Ishikawa (cell line): ENCODE results near the gene A4GNT.

Source experiments
- CEBPB ChIP-seq: IDR thresholded peaks from 2 replicates; pipeline ENCODE4 v1.6.1; 2012
- CREB1 ChIP-seq: IDR thresholded peaks from 2 replicates; pipeline ENCODE4 v1.6.1; 2012; ENCODE audit warnings: low read depth
- EGR1 ChIP-seq: IDR thresholded peaks from 2 replicates; pipeline ENCODE4 v1.6.1; 2012
- EP300 ChIP-seq: IDR thresholded peaks from 2 replicates; pipeline ENCODE4 v1.6.1; 2012; ENCODE audit warnings: borderline replicate concordance
- FOXM1 ChIP-seq: IDR thresholded peaks from 2 replicates; pipeline ENCODE4 v1.6.1; 2012; ENCODE audit warnings: low read depth, borderline replicate concordance
- NFIC ChIP-seq: IDR thresholded peaks from 2 replicates; pipeline ENCODE4 v1.6.1; 2012
- RAD21 ChIP-seq: IDR thresholded peaks from 2 replicates; pipeline ENCODE4 v1.6.1; 2012; ENCODE audit warnings: low read depth
- TAF1 ChIP-seq: IDR thresholded peaks from 2 replicates; pipeline ENCODE4 v1.6.1; 2012; ENCODE audit warnings: low read depth, mild to moderate bottlenecking
- TCF12 ChIP-seq: IDR thresholded peaks from 2 replicates; pipeline ENCODE4 v1.6.1; 2012; ENCODE audit warnings: low read depth
- TEAD4 ChIP-seq: IDR thresholded peaks from 2 replicates; pipeline ENCODE4 v1.6.1; 2012
- YY1 ChIP-seq: IDR thresholded peaks from 2 replicates; pipeline ENCODE4 v1.6.1; 2012; ENCODE audit warnings: low read depth
- ZBTB7A ChIP-seq: IDR thresholded peaks from 2 replicates; pipeline ENCODE4 v1.6.1; 2012; ENCODE audit warnings: low read depth
- TF ChIP-seq, protein P1 (sequence below): IDR thresholded peaks from 2 replicates; pipeline ENCODE4 v1.6.1; 2012
- TF ChIP-seq, protein P2 (sequence below): IDR thresholded peaks from 2 replicates; pipeline ENCODE4 v1.6.1; 2012; ENCODE audit warnings: low read depth, mild to moderate bottlenecking
- TF ChIP-seq, protein P3 (sequence below): IDR thresholded peaks from 2 replicates; pipeline ENCODE4 v1.6.1; 2012

The A4GNT gene

GRCh38 chr3:138082992-138083386 lies 49.2 kb downstream of the A4GNT start:
- TF ChIP-seq TAF1 (no peak), NFIC (no peak), FOXM1 (no peak), TCF12 (no peak), RAD21 (no peak), EP300 (no peak), ZBTB7A (no peak), YY1 (no peak), CEBPB (no peak), EGR1 (no peak), TEAD4 (no peak)
- TF ChIP-seq, protein P1, sequence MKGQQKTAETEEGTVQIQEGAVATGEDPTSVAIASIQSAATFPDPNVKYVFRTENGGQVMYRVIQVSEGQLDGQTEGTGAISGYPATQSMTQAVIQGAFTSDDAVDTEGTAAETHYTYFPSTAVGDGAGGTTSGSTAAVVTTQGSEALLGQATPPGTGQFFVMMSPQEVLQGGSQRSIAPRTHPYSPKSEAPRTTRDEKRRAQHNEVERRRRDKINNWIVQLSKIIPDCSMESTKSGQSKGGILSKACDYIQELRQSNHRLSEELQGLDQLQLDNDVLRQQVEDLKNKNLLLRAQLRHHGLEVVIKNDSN: no peak
- TF ChIP-seq, protein P2, sequence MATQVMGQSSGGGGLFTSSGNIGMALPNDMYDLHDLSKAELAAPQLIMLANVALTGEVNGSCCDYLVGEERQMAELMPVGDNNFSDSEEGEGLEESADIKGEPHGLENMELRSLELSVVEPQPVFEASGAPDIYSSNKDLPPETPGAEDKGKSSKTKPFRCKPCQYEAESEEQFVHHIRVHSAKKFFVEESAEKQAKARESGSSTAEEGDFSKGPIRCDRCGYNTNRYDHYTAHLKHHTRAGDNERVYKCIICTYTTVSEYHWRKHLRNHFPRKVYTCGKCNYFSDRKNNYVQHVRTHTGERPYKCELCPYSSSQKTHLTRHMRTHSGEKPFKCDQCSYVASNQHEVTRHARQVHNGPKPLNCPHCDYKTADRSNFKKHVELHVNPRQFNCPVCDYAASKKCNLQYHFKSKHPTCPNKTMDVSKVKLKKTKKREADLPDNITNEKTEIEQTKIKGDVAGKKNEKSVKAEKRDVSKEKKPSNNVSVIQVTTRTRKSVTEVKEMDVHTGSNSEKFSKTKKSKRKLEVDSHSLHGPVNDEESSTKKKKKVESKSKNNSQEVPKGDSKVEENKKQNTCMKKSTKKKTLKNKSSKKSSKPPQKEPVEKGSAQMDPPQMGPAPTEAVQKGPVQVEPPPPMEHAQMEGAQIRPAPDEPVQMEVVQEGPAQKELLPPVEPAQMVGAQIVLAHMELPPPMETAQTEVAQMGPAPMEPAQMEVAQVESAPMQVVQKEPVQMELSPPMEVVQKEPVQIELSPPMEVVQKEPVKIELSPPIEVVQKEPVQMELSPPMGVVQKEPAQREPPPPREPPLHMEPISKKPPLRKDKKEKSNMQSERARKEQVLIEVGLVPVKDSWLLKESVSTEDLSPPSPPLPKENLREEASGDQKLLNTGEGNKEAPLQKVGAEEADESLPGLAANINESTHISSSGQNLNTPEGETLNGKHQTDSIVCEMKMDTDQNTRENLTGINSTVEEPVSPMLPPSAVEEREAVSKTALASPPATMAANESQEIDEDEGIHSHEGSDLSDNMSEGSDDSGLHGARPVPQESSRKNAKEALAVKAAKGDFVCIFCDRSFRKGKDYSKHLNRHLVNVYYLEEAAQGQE: no peak
- TF ChIP-seq, protein P3, sequence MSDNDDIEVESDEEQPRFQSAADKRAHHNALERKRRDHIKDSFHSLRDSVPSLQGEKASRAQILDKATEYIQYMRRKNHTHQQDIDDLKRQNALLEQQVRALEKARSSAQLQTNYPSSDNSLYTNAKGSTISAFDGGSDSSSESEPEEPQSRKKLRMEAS: no peak

DNA sequence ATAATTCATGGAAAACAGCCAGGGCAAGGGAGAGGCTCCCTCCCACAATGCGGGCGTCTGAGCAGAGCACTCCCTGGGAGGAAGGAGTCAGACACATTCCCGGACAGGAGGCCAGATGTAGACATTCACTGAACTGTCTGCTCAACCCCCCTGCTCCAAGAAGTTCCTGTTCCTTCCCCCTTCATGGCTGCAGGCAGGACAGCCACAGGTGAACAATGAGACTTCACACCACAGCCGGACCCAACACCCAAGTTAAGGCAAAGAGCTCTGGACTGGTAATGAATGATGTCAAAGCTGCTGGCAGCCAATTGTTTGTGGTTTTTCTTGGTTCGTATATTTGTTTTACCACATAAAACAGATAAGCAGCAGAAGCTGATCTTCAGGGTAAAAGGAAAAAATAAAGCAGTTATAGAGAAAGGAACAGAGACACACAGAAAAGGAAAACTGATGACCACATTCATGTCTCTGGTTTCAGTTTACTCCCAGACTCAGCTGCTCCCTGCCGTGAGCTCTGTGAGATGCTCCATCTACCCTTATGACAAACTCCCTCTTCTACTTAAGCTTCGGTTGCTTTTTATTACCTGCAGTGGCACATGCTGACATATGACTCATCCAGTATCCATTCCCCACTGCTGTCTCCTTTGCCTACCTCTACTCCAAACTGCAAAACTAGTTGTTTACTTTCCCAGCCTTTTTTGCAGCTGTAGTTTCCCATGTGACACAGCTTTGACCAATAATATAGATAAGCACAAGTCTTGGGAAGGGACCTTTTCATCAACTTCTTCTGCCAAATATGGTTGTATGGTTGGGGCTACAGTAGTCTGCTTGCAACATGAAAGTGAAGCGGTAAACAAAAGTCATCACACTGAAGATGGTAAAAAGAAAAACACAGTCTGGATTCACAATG lies 49.9 kb downstream of the A4GNT start:
- no peak for TF ChIP-seq TEAD4
- TF ChIP-seq TCF12: no peak
- TF ChIP-seq, protein P3: peak; percentile 55; the same call in 1 of the 2 replicates
- TF ChIP-seq EGR1: no peak
- TF ChIP-seq EP300: no peak
- no peak for TF ChIP-seq YY1
- TF ChIP-seq FOXM1: no peak
- TF ChIP-seq, protein P1: peak; percentile 56

GRCh38 chr3:138081371-138082084 lies 50.7 kb downstream of the A4GNT start:
- TF ChIP-seq, protein P2: no peak

- no peak for TF ChIP-seq RAD21
- no peak for TF ChIP-seq CREB1
- TF ChIP-seq TCF12: no peak
- no peak for TF ChIP-seq ZBTB7A
- no peak for TF ChIP-seq TAF1
- TF ChIP-seq EP300: no peak
- no peak for TF ChIP-seq TEAD4
- TF ChIP-seq, protein P1: no peak
- TF ChIP-seq YY1: no peak
- no peak for TF ChIP-seq NFIC
- TF ChIP-seq EGR1: no peak
- no peak for TF ChIP-seq FOXM1
- TF ChIP-seq, protein P3: no peak
- TF ChIP-seq CEBPB: no peak
- TF ChIP-seq, protein P2: no peak
Measured at GRCh38 chr3:138079901-138080300, 52.3 kb downstream of the A4GNT start.
